ENCODE measurements around the gene PREX1. TPM values are rescaled to one million over a fixed set of nuclear protein-coding genes. Genes with fewer than 3 reads are reported as not detected.
A peak's percentile ranks its signal among the peaks of the same experiment; 100 is the strongest.

PREX1 gene
- total RNA-seq, 3 donors from 2014 or later: 9.9 to 14.1 (median 13.5) TPM

DNA sequence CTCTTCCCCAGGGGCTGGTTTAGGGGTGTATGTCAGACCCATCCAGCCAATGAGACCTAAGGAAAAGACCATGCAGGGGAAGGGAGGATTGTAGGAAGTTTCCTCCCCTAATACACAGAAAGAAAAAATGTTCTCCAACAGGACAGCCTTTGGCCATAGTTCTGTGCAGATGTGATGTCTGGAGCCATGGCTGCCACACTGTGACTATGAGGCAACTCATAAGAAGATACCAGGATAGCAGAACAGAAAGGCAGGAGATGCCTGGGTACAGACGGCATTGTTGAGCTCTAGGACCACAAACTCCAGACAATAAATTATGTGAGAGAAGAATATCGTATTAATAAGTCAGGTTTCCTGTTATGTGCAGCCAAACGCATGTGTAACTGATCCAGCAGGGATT is 156.7 kb downstream of the PREX1 start:
- no peaks in the 10 kb centered on the region for H3K4me1 ChIP-seq (ENCODE audit: low read depth)
- TF ChIP-seq, protein P1, sequence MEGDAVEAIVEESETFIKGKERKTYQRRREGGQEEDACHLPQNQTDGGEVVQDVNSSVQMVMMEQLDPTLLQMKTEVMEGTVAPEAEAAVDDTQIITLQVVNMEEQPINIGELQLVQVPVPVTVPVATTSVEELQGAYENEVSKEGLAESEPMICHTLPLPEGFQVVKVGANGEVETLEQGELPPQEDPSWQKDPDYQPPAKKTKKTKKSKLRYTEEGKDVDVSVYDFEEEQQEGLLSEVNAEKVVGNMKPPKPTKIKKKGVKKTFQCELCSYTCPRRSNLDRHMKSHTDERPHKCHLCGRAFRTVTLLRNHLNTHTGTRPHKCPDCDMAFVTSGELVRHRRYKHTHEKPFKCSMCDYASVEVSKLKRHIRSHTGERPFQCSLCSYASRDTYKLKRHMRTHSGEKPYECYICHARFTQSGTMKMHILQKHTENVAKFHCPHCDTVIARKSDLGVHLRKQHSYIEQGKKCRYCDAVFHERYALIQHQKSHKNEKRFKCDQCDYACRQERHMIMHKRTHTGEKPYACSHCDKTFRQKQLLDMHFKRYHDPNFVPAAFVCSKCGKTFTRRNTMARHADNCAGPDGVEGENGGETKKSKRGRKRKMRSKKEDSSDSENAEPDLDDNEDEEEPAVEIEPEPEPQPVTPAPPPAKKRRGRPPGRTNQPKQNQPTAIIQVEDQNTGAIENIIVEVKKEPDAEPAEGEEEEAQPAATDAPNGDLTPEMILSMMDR (IDR thresholded peaks at IDR 0.05): no peak
- no peak for DNase-seq

DNA sequence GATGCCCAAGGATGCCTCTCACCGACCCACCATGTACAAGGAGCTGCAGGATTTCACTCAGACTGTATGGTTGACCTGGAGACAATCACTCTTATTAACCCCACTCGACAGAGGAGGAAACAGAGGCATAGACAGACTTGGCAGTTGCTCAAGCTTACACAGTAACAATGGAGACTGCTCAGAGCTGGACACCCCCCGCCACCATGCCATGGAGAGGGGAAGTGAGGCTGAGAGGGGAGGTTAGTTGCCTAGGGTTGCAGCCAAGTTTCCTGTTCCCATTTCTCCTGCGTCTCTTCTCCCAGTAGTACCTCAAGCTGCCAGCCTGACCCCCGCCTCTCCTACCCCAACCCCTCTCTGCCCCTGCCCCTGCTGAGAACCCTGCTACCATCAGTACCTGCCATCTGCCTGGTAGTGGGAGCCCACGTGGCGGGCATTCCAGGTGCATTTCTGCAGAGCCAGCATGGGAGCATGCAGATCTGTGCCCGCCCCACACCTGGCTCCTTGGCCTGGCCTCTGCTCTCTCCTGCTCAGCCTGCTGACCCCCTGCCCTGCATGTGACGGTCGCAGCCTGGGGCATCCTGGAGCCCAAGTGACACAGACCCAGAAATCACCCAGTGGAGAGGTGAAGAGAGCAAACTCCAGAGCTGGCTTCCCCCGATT is 157.7 kb downstream of the PREX1 start:
- H3K4me3 ChIP-seq: no peak overlapping the region
- H3K36me3 ChIP-seq (ENCODE audit: low read depth): no peaks in the 10 kb centered on the region
- ATAC-seq (no peak), DNase-seq (no peak)
- TF ChIP-seq, protein P1 (IDR thresholded peaks at IDR 0.05): no peak
- H3K9me3 ChIP-seq: no peaks in the 10 kb centered on the region
- intact Hi-C loops (cut with DNase I, micrococcal nuclease): no loop called here
- H3K4me1 ChIP-seq (ENCODE audit: low read depth): no peaks in the 10 kb centered on the region

More for the DNA sequence above, 156.7 kb downstream of the PREX1 start:
- no peaks in the 10 kb centered on the region for H3K36me3 ChIP-seq (ENCODE audit: low read depth)
- no peaks in the 10 kb centered on the region for H3K9me3 ChIP-seq
- no peak for ATAC-seq
- no peak overlapping the region for H3K4me3 ChIP-seq
- intact Hi-C loops (cut with DNase I, micrococcal nuclease): no loop called here

DNA sequence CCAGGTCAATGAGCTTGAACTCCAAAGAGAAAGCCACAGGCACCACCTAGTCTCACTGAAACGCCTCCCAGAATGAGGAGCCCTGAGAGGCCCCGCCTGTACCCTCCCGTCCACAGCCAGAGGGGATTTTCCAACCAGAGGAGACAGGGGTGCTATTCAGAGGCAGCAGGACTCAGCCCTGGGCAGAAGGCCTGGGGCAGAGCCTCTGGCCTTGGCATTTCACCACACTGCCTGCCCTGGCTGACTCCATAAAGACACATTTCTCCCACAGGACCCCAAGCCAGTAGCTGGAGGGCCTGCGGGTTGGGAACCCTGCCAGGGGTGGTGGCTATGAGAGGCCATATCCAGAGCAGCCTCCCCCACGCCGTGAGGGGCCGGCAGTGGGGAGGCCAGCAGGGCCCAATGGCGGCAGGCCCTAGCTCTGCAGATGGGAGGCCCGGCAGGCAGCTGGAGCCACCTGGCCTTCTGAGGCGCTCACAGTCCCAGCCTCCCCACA is 159.3 kb downstream of the PREX1 start:
- intact Hi-C loops (cut with DNase I, micrococcal nuclease): no loop called here
- peak in 1 of 3 donors; percentile 37 for DNase-seq
- ATAC-seq: peak; percentile 50

DNA sequence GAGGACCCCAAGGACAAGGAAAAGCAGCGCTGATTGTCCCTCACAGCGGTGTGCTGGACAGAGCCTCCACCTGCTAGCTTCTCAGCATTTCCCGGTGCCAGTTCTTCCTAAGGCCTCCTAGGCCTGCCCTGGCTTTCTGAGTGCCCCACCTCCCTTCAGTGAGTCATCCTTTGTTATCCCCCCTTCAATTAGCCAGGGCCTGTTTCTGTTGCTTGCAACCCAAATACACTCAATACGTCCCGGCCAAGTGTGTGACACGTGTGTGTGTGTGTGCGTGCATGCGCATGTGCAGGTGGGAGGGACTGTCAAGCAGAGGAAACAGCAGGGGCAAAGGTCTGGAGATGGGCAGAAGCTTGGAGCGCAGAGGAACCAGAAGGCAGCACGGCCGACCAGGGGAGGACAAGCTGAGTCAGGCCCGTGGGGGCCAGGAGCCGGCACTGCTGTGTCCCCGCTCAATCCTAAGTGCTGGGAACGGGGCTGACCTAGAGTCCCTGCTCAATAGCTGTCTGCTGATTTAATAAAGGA is 159.8 kb downstream of the PREX1 start:
- TF ChIP-seq, protein P1 (IDR thresholded peaks at IDR 0.05): no peak
- peak; percentile 12 for ATAC-seq
- no peak for DNase-seq
- Histone ChIP-seq H3K4me1 (ENCODE audit: low read depth) (no peaks in the 10 kb centered on the region), H3K36me3 (ENCODE audit: low read depth) (no peaks in the 10 kb centered on the region), H3K9me3 (no peaks in the 10 kb centered on the region), H3K4me3 (no peak overlapping the region)
- intact Hi-C loops (cut with DNase I, micrococcal nuclease): no loop called here

More for the DNA sequence above, 159.3 kb downstream of the PREX1 start:
- no peaks in the 10 kb centered on the region for H3K4me1 ChIP-seq (ENCODE audit: low read depth)
- no peaks in the 10 kb centered on the region for H3K9me3 ChIP-seq
- TF ChIP-seq, protein P1 (IDR thresholded peaks at IDR 0.05): no peak
- H3K4me3 ChIP-seq: no peak overlapping the region
- no peaks in the 10 kb centered on the region for H3K36me3 ChIP-seq (ENCODE audit: low read depth)

DNA sequence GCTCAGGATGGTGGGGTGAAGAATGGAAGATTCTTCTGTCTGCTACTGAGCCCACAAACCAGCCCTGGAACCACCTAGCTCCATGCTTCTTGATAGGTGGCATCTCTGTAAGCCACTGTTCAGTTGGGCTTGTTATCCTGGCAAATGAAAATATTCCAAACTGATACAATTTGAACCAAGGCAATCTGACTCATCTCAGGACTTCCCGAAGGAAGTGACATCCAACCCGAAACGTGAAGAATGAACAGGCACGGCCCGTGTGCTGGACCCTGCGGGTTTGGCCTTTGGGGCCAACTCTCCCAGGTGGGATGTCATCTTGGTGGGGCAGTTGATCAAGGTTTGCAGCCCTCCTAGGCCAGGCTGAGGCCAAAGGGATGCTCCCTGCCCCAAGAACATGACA is 160.3 kb downstream of the PREX1 start:
- TF ChIP-seq, protein P1 (IDR thresholded peaks at IDR 0.05): no peak
- ATAC-seq (no peak), DNase-seq (no peak)
- intact Hi-C loops (cut with DNase I, micrococcal nuclease): no loop called here
- H3K4me3 ChIP-seq: no peak overlapping the region
- no peaks in the 10 kb centered on the region for H3K4me1 ChIP-seq (ENCODE audit: low read depth)
- H3K9me3 ChIP-seq: no peaks in the 10 kb centered on the region
- H3K36me3 ChIP-seq (ENCODE audit: low read depth): no peaks in the 10 kb centered on the region

Measured in mucosa of descending colon (tissue), 3 donors.